IPS DF 6.9 (cell line): ENCODE results near the gene PCYT1A.
A peak's percentile ranks its signal among the peaks of the same experiment; 100 is the strongest.
"Not testable (repeated sequence)": the region's sequence is repeated elsewhere in the genome, so short reads cannot be mapped to it uniquely, and the experiment has no call there.

Experiments used
- DNase-seq: peaks from one replicate; pipeline ENCODE4 v3.0.0-alpha.2; 2013; ENCODE audit warnings: low read depth, low spot score
- H3K27ac ChIP-seq: one replicate; pipeline ENCODE4 v1.5.1; 2013; ENCODE audit warnings: low read length, control low read depth
- H3K27me3 ChIP-seq: 2 replicates; pipeline ENCODE4 v1.6.1; 2013; ENCODE audit warnings: mild to moderate bottlenecking, low read length; ENCODE audit not compliant: control insufficient read depth, insufficient read depth
- H3K36me3 ChIP-seq: 2 replicates; pipeline ENCODE4 v1.6.1; 2013; ENCODE audit warnings: low read length; ENCODE audit not compliant: control insufficient read depth, insufficient read depth
- H3K4me1 ChIP-seq: 2 replicates; pipeline ENCODE4 v1.6.1; 2013; ENCODE audit warnings: low read length; ENCODE audit not compliant: control insufficient read depth, insufficient read depth
- H3K4me3 ChIP-seq: 2 replicates; pipeline ENCODE4 v1.5.1; 2013; ENCODE audit warnings: mild to moderate bottlenecking, low read length
- H3K9me3 ChIP-seq: 2 replicates; pipeline ENCODE4 v1.6.1; 2013; ENCODE audit warnings: low read length, inconsistent platforms; ENCODE audit not compliant: control insufficient read depth, insufficient read depth
- WGBS: extraction: QIAGEN DNeasy Blood & Tissue Kit; methylation state at CpG from one replicate; pipeline ENCODE4 v1.1.7; 2013; ENCODE audit warnings: mixed read lengths, missing lambda C conversion rate; ENCODE audit not compliant: insufficient read length, insufficient coverage; 5-methylcytosine and 5-hydroxymethylcytosine counted together

Gene PCYT1A

DNA sequence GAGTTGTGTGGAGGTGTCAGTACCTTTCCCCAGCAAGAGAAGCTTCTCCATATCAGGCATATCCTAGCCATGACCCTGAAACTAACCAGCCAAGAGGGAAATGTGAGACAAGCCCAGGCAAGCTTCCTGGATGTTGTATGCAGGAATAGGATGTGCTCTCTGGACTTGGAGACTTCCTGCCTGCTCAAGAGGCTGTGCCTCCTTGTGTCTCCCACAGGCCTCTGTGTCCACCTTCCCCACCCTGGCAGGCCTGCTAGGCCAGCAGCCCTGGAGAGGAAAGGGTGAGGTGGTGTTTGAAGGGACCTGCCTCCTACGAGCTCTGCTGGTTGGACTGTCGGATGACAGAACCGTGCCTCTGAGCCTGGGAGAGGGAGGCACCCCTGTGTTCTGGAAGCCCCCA is 32.6 kb upstream of the PCYT1A start:
- no CpG with 5 or more reads among the region's 3 CpGs for WGBS
- Histone ChIP-seq H3K36me3 (no peaks in the 10 kb centered on the region), H3K27ac (no peak overlapping the region), H3K27me3 (no peaks in the 10 kb centered on the region), H3K9me3 (no peaks in the 10 kb centered on the region), H3K4me1 (no peaks in the 10 kb centered on the region), H3K4me3 (no peak overlapping the region)
- no peak for DNase-seq

- no peaks in the 10 kb centered on the region for H3K27me3 ChIP-seq
- no peaks in the 10 kb centered on the region for H3K4me1 ChIP-seq
- no peaks in the 10 kb centered on the region for H3K9me3 ChIP-seq
- peak within 1 kb of the TSS; percentile 93 for H3K4me3 ChIP-seq
- peak; percentile 48 for DNase-seq
- WGBS: no CpG with 5 or more reads among the region's 92 CpGs
- H3K27ac ChIP-seq: no peak within 1 kb of the TSS
- no peaks in the 10 kb centered on the region for H3K36me3 ChIP-seq
Measured at GRCh38 chr3:196317687-196318467, 30.4 kb upstream of the PCYT1A start, which contains the start of gene DYNLT2B. Gene DYNLT2B (minus strand): TSS chr3:196318240. CDS start chr3:196318152, 88 bp downstream.

DNA sequence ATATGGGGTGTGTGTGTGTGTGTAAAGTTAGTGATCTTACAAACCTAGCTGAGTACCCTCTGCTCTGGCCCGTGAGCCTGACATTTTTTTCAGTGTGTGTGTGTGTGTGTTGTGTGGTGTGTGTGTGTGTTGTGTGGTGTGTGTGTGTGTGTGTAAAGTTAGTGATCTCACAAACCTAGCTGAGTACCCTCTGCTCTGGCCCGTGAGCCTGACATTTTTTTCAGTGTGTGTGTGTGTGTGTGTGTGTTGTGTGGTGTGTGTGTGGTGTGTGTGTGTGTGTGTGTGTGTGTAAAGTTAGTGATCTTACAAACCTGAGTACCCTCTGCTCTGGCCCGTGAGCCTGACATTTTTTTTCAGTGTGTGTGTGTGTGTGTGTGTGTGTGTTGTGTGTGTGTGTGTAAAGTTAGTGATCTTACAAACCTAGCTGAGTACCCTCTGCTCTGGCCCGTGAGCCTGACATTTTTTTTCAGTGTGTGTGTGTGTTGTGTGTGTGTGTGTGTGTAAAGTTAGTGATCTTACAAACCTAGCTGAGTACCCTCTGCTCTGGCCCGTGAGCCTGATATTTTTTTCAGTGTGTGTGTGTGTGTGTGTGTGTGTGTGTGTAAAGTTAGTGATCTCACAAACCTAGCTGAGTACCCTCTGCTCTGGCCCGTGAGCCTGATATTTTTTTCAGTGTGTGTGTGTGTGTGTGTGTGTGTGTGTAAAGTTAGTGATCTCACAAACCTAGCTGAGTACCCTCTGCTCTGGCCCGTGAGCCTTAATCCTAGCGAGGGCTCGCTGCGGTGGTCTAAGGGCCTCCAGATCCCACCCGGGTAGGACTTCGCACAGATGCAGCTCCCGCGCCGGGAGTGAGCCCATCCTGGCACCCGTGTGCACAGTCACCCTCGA is 29.5 kb upstream of the PCYT1A start:
- not testable (repeated sequence) for H3K9me3 ChIP-seq, H3K27ac ChIP-seq, DNase-seq, H3K36me3 ChIP-seq, H3K4me1 ChIP-seq, H3K27me3 ChIP-seq
- peak overlapping the region; percentile 93 for H3K4me3 ChIP-seq
- no CpG with 5 or more reads among the region's 17 CpGs for WGBS

DNA sequence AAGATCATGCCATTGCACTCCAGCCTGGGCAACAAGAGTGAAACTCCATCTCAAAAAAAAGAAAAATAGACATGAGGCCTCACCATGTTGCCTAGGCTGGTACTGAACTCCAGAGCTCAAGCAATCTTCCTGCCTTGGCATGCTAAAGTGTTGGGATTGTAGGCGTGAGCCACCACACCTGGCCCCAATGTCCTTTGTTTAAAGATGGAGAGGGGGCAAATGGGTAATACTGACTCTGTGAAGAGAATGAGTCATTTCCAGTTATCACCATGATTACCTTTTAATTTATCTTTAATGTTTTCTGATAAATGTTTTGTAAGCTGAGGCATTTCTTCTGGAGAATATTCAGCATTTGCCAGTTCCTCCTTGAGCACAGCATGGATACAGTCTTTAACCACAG is 28.3 kb upstream of the PCYT1A start:
- Histone ChIP-seq H3K27me3 (no peaks in the 10 kb centered on the region), H3K9me3 (no peaks in the 10 kb centered on the region), H3K36me3 (no peaks in the 10 kb centered on the region), H3K4me3 (no peak overlapping the region), H3K4me1 (no peaks in the 10 kb centered on the region), H3K27ac (no peak overlapping the region)
- DNase-seq: no peak
- no CpG with 5 or more reads among the region's 1 CpG for WGBS

DNA sequence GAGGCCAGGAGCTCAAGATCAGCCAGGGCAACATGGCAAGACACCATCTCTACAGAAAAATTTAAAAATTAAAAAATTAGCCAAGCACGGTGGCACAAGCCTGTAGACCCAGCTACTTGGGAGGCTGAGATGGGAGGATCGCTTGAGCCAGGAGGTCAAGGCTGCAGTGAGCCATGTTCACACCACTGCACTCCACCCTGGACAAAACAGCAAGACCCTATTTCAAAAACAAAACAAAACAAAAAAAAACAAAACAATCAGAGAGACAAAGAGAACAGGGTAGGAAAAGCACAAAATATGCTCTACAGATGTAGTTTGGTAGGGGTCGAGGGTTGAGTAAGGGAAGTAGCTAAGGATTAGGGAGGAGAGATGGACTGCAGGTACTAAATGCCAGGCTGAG is 27.1 kb upstream of the PCYT1A start:
- Histone ChIP-seq H3K4me1 (no peaks in the 10 kb centered on the region), H3K36me3 (no peaks in the 10 kb centered on the region), H3K9me3 (no peaks in the 10 kb centered on the region), H3K27ac (no peak overlapping the region), H3K4me3 (no peak overlapping the region), H3K27me3 (no peaks in the 10 kb centered on the region)
- WGBS: no CpG with 5 or more reads among the region's 3 CpGs
- no peak for DNase-seq

GRCh38 chr3:196314086-196314485 is 26.6 kb upstream of the PCYT1A start:
- WGBS: no CpG with 5 or more reads among the region's 7 CpGs
- not testable (repeated sequence) for H3K9me3 ChIP-seq, H3K27ac ChIP-seq, H3K36me3 ChIP-seq, H3K4me1 ChIP-seq, DNase-seq, H3K4me3 ChIP-seq, H3K27me3 ChIP-seq

DNA sequence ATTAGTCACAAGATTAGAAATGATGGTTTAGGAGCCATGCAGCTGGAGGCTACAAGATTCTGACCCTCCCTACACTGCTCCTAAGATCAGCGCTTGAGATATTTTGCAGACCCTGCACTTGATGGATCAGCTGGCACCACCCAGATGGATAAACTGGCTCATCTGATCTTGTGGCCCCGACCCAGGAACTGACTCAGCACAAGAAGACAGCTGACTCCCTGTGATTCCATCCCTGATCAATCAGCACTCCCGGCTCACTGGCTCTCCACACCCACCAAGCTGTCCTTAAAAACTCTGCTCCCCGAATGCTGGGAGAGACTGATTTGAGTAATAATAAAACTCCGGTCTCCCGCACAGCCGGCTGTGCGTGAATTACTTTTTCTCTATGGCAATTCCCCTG is 15.4 kb upstream of the PCYT1A start:
- DNase-seq, H3K36me3 ChIP-seq, H3K9me3 ChIP-seq, H3K4me1 ChIP-seq, H3K27me3 ChIP-seq, H3K27ac ChIP-seq, H3K4me3 ChIP-seq: not testable (repeated sequence)
- no CpG with 5 or more reads among the region's 8 CpGs for WGBS

DNA sequence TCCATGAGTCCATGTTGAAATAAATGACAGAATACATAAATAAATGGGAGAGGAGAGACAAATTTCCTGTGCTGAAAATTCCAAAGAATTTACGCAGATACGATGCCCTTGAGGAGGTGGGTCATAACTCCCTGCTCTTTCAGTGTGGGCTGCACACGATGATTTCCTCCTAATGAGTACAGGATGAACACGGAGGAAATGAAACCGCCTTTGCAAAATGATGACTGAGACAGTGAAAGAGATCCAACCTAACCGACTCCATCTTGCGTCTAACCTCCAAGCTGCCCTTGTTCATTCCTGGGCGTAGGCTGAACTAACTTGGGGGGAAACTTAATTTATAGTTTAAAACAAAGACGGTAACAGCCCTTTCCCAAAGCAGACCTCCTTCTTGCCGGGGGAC is 15.0 kb upstream of the PCYT1A start:
- H3K4me3 ChIP-seq, H3K27me3 ChIP-seq, H3K36me3 ChIP-seq, H3K4me1 ChIP-seq, H3K27ac ChIP-seq, H3K9me3 ChIP-seq, DNase-seq: not testable (repeated sequence)
- WGBS: no CpG with 5 or more reads among the region's 10 CpGs

DNA sequence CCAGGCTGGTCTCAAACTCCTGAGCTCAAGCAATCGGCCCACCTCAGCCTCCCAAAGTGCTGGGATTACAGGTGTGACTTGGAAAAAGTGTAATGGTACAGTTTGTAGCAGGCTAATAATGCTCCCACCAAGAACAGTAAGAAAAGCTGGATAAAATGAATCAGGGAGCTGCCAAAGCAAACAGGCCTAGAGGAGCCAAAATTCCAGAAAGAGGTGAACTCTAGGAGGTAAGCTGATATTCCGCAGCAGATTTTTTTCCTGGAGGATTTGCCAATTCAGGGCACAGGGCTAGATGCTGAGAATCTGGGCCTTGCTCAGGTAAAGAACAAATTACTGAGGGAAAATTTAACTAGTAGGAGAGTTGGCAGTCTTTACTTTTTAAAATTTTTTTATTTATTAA is 11.0 kb upstream of the PCYT1A start:
- Histone ChIP-seq H3K27me3 (no peaks in the 10 kb centered on the region), H3K4me1 (no peaks in the 10 kb centered on the region), H3K36me3 (no peaks in the 10 kb centered on the region), H3K9me3 (no peaks in the 10 kb centered on the region), H3K27ac (no peak overlapping the region), H3K4me3 (no peak overlapping the region)
- no peak for DNase-seq
- no CpG with 5 or more reads among the region's 2 CpGs for WGBS

DNA sequence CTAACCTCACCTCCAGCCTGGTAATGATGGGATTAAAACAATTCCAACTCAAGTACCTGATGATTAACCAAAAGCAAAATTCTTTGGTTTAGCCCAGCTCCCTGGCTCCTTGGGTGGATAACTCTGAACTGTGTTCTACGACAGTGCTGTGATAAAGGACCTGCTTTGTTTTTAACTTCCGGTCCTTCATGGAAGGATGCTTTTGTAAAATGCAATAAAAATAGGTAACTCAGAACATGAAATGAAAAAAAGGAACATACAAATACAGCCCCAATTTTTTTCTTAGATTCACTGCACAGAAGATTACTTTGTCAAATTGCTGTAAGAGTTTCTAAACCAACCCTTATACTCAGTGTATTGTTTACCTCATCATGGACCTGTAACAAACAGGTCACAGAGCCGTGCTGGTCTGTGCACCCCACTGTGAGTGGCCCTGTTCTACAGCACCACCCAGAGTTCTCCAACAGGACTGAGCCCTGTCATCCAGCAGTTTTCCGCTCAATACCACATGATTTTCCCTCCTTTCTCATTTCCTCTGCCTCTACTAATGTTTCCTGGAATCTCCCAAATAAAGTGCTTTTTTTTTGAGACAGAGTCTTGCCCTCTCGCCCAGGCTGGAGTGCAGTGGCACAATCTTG is 4.9 kb upstream of the PCYT1A start:
- Histone ChIP-seq H3K9me3 (no peaks in the 10 kb centered on the region), H3K36me3 (no peaks in the 10 kb centered on the region), H3K27ac (no peak overlapping the region), H3K27me3 (no peaks in the 10 kb centered on the region), H3K4me1 (no peaks in the 10 kb centered on the region), H3K4me3 (no peak overlapping the region)
- no peak for DNase-seq
- no CpG with 5 or more reads among the region's 5 CpGs for WGBS
